MM.1S (cell line): Measurements from ENCODE around the gene PHTF2.

ENCODE experiments used
- CTCF ChIP-seq: fragments of 300-600 bp; sonication (generic); IDR thresholded peaks from 2 replicates; pipeline ENCODE4 v1.5.1; 2016; ENCODE audit warnings: antibody characterized with exemption, low read length, mixed read lengths
- EZH2 ChIP-seq: fragments of 300-600 bp; sonication (generic); optimal IDR thresholded peaks from 2 replicates; pipeline ENCODE3; 2017; ENCODE audit warnings: low read depth, mild to moderate bottlenecking, antibody characterized with exemption, low read length, mixed read lengths
- EZH2phosphoT487 ChIP-seq: fragments of 300-600 bp; sonication (generic); IDR thresholded peaks from 2 replicates; pipeline ENCODE4 v1.6.1; 2018; ENCODE audit warnings: antibody characterized with exemption, low read length

GRCh38 chr7:77820967-77821366 lies 22.4 kb downstream of the PHTF2 start:
- TF ChIP-seq CTCF = no peak
- no peak for TF ChIP-seq EZH2phosphoT487
- no peak for TF ChIP-seq EZH2
